A549 (cell line): ENCODE data around the gene CDH22. TPM values are rescaled to one million over a fixed set of nuclear protein-coding genes. Genes with fewer than 3 reads are reported as not detected.

Experiments
- ATAC-seq, 2 experiments: fragments of 200-7000 bp in 1 of 2; fragments of >200 bp in 1 of 2; cut with Nextera tagmentation in 1 of 2; cut with Tn5 transposase in 1 of 2; 3 replicates each; pipeline versions ENCODE4 v1.8.0 to v1.9.1; 2018 to 2020; ENCODE audit warnings: mild to moderate bottlenecking in 1 of 2, moderate library complexity in 1 of 2
- CTCF ChIA-PET: fragments of 300-600 bp; sonication (Branson Sonifier 250); formaldehyde crosslinking; extraction: SDS; loops from one replicate; lab custom pipeline; 2021; ENCODE audit warnings: antibody characterized with exemption, inconsistent platforms; lab: Yijun Ruan, JAX
- POLR2A ChIA-PET: fragments of 350-600 bp; formaldehyde crosslinking; extraction: SDS; loops from one replicate; lab custom pipeline; 2021; ENCODE audit warnings: antibody characterized with exemption, inconsistent platforms; lab: Yijun Ruan, JAX
- DNase-seq, 2 experiments: peaks; one replicate each; pipeline versions ENCODE4 v3.0.0 to v3.0.0-alpha.2; 2011 to 2016; ENCODE audit warnings: low read depth in 1 of 2, low spot score in 1 of 2
- FAIRE-seq: peaks from 2 replicates; lab custom pipeline; 2011; peaks lifted over from hg19 to GRCh38; lab: Jason Lieb, UNC
- H3K27ac ChIP-seq, 2 experiments: fragments of >200 bp; sonication (Bioruptor Twin); formaldehyde crosslinking; 3 replicates each; pipeline ENCODE4 v1.5.1; 2016 to 2017
- H3K4me1 ChIP-seq: fragments of >200 bp; sonication (Bioruptor Twin); formaldehyde crosslinking; 3 replicates; pipeline ENCODE4 v1.6.1; 2016
- H3K4me2 ChIP-seq: fragments of >200 bp; sonication (Bioruptor Twin); formaldehyde crosslinking; 3 replicates; pipeline ENCODE4 v1.6.1; 2016
- H3K4me3 ChIP-seq: fragments of >200 bp; sonication (Bioruptor Twin); formaldehyde crosslinking; 3 replicates; pipeline ENCODE4 v1.5.1; 2016
- H3K9me3 ChIP-seq: fragments of >200 bp; sonication (Bioruptor Twin); formaldehyde crosslinking; 3 replicates; pipeline ENCODE4 v1.6.1; 2016
- BHLHE40 ChIP-seq: IDR thresholded peaks from 2 replicates; pipeline ENCODE4 v1.6.1; 2012; ENCODE audit warnings: low read depth, low read length, inconsistent platforms
- CEBPB ChIP-seq, 2 experiments: fragments of >200 bp in 1 of 2; sonication (Bioruptor Twin) in 1 of 2; formaldehyde crosslinking in 1 of 2; IDR thresholded peaks; 2 replicates each; pipeline ENCODE4 v1.6.1; 2012 to 2016
- ESRRA ChIP-seq: fragments of 150-350 bp; IDR thresholded peaks from 2 replicates; pipeline ENCODE4 v1.6.1; 2014; ENCODE audit warnings: mild to moderate bottlenecking, low read length, borderline replicate concordance
- FOSL2 ChIP-seq, 2 experiments: fragments of 450-650 bp in 1 of 2; fragments of >200 bp in 1 of 2; sonication (Bioruptor Twin) in 1 of 2; formaldehyde crosslinking; IDR thresholded peaks; 2 replicates each; pipeline versions ENCODE4 v1.5.0 to v1.6.1; 2016 to 2020; ENCODE audit warnings: mild to moderate bottlenecking in 1 of 2, moderate library complexity in 1 of 2
- FOXS1 ChIP-seq: fragments of 250-450 bp; sonication (Bioruptor Pico); IDR thresholded peaks from 2 replicates; pipeline ENCODE4 v1.5.0; 2020; ENCODE audit warnings: mild to moderate bottlenecking, moderate library complexity
- GATA3 ChIP-seq: IDR thresholded peaks from 2 replicates; pipeline ENCODE4 v1.6.1; 2012; ENCODE audit warnings: borderline replicate concordance
- HDAC2 ChIP-seq: fragments of 200-600 bp; sonication (generic); IDR thresholded peaks from 2 replicates; pipeline ENCODE4 v1.6.1; 2016
- HMGXB4 ChIP-seq: fragments of 250-450 bp; sonication (Bioruptor Pico); IDR thresholded peaks from 2 replicates; pipeline ENCODE4 v1.5.0; 2021; ENCODE audit warnings: mild to moderate bottlenecking, moderate library complexity, borderline replicate concordance
- JUN ChIP-seq, 2 experiments: fragments of >200 bp; sonication (Bioruptor Twin); formaldehyde crosslinking; IDR thresholded peaks; 2 replicates in 1 of 2; 3 replicates in 1 of 2; pipeline ENCODE4 v1.6.1; 2016 to 2017
- POLR2A ChIP-seq: IDR thresholded peaks from 2 replicates; pipeline ENCODE4 v1.6.1; 2012; ENCODE audit warnings: mild to moderate bottlenecking, low read length
- RAD21 ChIP-seq, 2 experiments: fragments of >200 bp in 1 of 2; sonication (Bioruptor Twin) in 1 of 2; formaldehyde crosslinking in 1 of 2; IDR thresholded peaks in 1 of 2; conservative IDR thresholded peaks in 1 of 2; 2 replicates in 1 of 2; 3 replicates in 1 of 2; pipeline ENCODE4 v1.6.1; 2012 to 2018; ENCODE audit warnings: inconsistent platforms in 1 of 2
- TFCP2L1 ChIP-seq: fragments of 250-450 bp; sonication (Bioruptor Pico); IDR thresholded peaks from 2 replicates; pipeline ENCODE4 v1.5.0; 2021; ENCODE audit warnings: mild to moderate bottlenecking
- ZFP36 ChIP-seq: fragments of 450-650 bp; IDR thresholded peaks from 2 replicates; pipeline ENCODE4 v1.6.1; 2014; ENCODE audit warnings: borderline replicate concordance; ENCODE audit not compliant: partially characterized antibody
- ZNF302 ChIP-seq: fragments of 250-450 bp; sonication (Bioruptor Pico); IDR thresholded peaks from 2 replicates; pipeline ENCODE4 v1.9.0; 2021; ENCODE audit warnings: inconsistent platforms, mild to moderate bottlenecking, moderate library complexity
- WGBS: methylation state at CpG from one replicate; pipeline ENCODE4 v1.1.6; 2017; ENCODE audit errors: missing lambda C conversion rate; 5-methylcytosine and 5-hydroxymethylcytosine counted together
- polyA plus RNA-seq, 4 experiments: library from polyadenylated mRNA; depleted of rRNA in 3 of 4; stranded (reverse); fragments of >200 nt; fragmentation: RNase III in 1 of 4; extraction: RNeasy Plus Mini Kit Qiagen cat#74134 plus additional on column Dnase treatment in 1 of 4; gene quantifications; 2 replicates in 3 of 4; 3 replicates in 1 of 4; pipeline ENCODE4 v1.2.3, GENCODE V29; 2011 to 2017
- TF ChIP-seq, protein P1 (sequence below): IDR thresholded peaks from 2 replicates; pipeline ENCODE4 v1.6.1; 2012
- TF ChIP-seq, protein P2 (sequence below): fragments of 450-650 bp; IDR thresholded peaks from 2 replicates; pipeline ENCODE4 v1.6.1; 2014; ENCODE audit warnings: antibody characterized with exemption
- TF ChIP-seq, protein P3 (sequence below): IDR thresholded peaks from 2 replicates; pipeline ENCODE4 v1.6.1; 2012; ENCODE audit warnings: low read depth, borderline replicate concordance
- TF ChIP-seq, protein P4 (sequence below): fragments of 200-600 bp; sonication (generic); IDR thresholded peaks from 2 replicates; pipeline ENCODE4 v1.6.1; 2016; ENCODE audit warnings: antibody characterized with exemption, mild to moderate bottlenecking, moderate library complexity
- TF ChIP-seq, protein P5 (sequence below): IDR thresholded peaks from 2 replicates; pipeline ENCODE4 v1.6.1; 2012

CDH22 gene
- polyA plus RNA-seq, 2 of the 4 experiments (the other 2 are of a cell fraction): not detected

GRCh38 chr20:46260936-46261454 lies 47.3 kb downstream of the CDH22 start:
- POLR2A ChIA-PET: no interaction called here
- FAIRE-seq (no peak), DNase-seq (no peak), ATAC-seq (no peak)
- H3K4me1 ChIP-seq: no peaks in the 10 kb centered on the region
- H3K4me2 ChIP-seq: no peak overlapping the region
- no peak for TF ChIP-seq ZNF302
- no peak for TF ChIP-seq GATA3
- no peak for TF ChIP-seq BHLHE40
- TF ChIP-seq, protein P1, sequence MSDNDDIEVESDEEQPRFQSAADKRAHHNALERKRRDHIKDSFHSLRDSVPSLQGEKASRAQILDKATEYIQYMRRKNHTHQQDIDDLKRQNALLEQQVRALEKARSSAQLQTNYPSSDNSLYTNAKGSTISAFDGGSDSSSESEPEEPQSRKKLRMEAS: no peak
- TF ChIP-seq JUN (IDR thresholded peaks at IDR 0.05): no peak
- no peak for TF ChIP-seq ESRRA
- TF ChIP-seq FOSL2 (IDR thresholded peaks at IDR 0.05): no peak
- no peak for TF ChIP-seq FOSL2 (CRISPR knock-in tag; IDR thresholded peaks at IDR 0.05)
- TF ChIP-seq, protein P2, sequence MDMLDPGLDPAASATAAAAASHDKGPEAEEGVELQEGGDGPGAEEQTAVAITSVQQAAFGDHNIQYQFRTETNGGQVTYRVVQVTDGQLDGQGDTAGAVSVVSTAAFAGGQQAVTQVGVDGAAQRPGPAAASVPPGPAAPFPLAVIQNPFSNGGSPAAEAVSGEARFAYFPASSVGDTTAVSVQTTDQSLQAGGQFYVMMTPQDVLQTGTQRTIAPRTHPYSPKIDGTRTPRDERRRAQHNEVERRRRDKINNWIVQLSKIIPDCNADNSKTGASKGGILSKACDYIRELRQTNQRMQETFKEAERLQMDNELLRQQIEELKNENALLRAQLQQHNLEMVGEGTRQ: no peak
- no peak for TF ChIP-seq RAD21 (conservative IDR thresholded peaks at IDR 0.05 in 1 of 2, IDR thresholded peaks at IDR 0.05 in 1 of 2)
- no peak for TF ChIP-seq POLR2A
- no peak for TF ChIP-seq ZFP36
- no peak for TF ChIP-seq TFCP2L1 (CRISPR knock-in tag)
- CTCF ChIA-PET: interaction anchor here (0.7 to 1.2 kb wide), 3 partner anchors 29 to 128 kb away, joined by 3 read pairs; no protein-coding TSS in a partner anchor
- WGBS: 13% methylated on average over 1 of the region's 1 CpG
- no peaks in the 10 kb centered on the region for H3K9me3 ChIP-seq
- H3K27ac ChIP-seq: no peak overlapping the region
- no peak overlapping the region for H3K4me3 ChIP-seq

DNA sequence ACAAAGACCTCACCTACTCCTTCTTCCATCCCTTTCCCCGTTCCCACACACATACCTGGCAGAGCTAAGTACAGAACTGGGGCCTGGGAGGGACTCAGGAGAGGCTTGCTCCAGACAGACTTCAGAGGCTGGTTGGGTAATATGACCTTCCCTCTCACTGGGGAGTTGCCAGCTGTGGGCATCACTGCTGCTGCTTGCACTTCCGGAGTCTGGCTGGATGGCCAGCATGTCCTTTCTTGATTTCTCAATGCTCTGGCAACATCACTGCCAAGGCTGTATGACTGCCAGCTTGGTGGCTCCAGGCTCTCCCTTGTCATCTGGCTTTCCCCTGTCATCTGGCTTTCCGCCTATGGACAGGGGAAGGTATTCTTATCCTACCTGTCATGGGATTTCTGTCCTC lies 47.8 kb downstream of the CDH22 start:
- DNase-seq: no peak
- no peak overlapping the region for H3K27ac ChIP-seq
- WGBS: 42% methylated on average over 3 of the region's 3 CpGs
- no peaks in the 10 kb centered on the region for H3K9me3 ChIP-seq
- POLR2A ChIA-PET: no interaction called here
- no peak overlapping the region for H3K4me2 ChIP-seq
- no peaks in the 10 kb centered on the region for H3K4me1 ChIP-seq
- no peak for ATAC-seq
- no peak for FAIRE-seq
- no peak overlapping the region for H3K4me3 ChIP-seq
- TF ChIP-seq, protein P3, sequence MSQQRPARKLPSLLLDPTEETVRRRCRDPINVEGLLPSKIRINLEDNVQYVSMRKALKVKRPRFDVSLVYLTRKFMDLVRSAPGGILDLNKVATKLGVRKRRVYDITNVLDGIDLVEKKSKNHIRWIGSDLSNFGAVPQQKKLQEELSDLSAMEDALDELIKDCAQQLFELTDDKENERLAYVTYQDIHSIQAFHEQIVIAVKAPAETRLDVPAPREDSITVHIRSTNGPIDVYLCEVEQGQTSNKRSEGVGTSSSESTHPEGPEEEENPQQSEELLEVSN: no peak
- TF ChIP-seq CEBPB (IDR thresholded peaks at IDR 0.05): no peak
- no peak for TF ChIP-seq HMGXB4
- TF ChIP-seq, protein P4, sequence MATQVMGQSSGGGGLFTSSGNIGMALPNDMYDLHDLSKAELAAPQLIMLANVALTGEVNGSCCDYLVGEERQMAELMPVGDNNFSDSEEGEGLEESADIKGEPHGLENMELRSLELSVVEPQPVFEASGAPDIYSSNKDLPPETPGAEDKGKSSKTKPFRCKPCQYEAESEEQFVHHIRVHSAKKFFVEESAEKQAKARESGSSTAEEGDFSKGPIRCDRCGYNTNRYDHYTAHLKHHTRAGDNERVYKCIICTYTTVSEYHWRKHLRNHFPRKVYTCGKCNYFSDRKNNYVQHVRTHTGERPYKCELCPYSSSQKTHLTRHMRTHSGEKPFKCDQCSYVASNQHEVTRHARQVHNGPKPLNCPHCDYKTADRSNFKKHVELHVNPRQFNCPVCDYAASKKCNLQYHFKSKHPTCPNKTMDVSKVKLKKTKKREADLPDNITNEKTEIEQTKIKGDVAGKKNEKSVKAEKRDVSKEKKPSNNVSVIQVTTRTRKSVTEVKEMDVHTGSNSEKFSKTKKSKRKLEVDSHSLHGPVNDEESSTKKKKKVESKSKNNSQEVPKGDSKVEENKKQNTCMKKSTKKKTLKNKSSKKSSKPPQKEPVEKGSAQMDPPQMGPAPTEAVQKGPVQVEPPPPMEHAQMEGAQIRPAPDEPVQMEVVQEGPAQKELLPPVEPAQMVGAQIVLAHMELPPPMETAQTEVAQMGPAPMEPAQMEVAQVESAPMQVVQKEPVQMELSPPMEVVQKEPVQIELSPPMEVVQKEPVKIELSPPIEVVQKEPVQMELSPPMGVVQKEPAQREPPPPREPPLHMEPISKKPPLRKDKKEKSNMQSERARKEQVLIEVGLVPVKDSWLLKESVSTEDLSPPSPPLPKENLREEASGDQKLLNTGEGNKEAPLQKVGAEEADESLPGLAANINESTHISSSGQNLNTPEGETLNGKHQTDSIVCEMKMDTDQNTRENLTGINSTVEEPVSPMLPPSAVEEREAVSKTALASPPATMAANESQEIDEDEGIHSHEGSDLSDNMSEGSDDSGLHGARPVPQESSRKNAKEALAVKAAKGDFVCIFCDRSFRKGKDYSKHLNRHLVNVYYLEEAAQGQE: no peak
- no peak for TF ChIP-seq HDAC2
- TF ChIP-seq FOXS1 (CRISPR knock-in tag): no peak
- TF ChIP-seq BHLHE40: no peak
- TF ChIP-seq, protein P5, sequence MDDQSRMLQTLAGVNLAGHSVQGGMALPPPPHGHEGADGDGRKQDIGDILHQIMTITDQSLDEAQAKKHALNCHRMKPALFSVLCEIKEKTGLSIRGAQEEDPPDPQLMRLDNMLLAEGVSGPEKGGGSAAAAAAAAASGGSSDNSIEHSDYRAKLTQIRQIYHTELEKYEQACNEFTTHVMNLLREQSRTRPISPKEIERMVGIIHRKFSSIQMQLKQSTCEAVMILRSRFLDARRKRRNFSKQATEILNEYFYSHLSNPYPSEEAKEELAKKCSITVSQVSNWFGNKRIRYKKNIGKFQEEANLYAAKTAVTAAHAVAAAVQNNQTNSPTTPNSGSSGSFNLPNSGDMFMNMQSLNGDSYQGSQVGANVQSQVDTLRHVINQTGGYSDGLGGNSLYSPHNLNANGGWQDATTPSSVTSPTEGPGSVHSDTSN: no peak
- CTCF ChIA-PET: interaction anchor here (0.7 to 1.4 kb wide), 3 partner anchors 11 to 128 kb away, joined by 3 to 5 read pairs (median 3); no protein-coding TSS in a partner anchor
